H9 (cell line): ENCODE measurements around the gene ZBTB43. TPM values are rescaled to one million over a fixed set of nuclear protein-coding genes. Genes with fewer than 3 reads are reported as not detected.

Experiments used
- DNase-seq: peaks from one replicate; pipeline ENCODE4 v3.0.0-alpha.2; 2017
- H2AFZ ChIP-seq: one replicate; pipeline ENCODE4 v1.6.1; 2013; ENCODE audit warnings: mild to moderate bottlenecking, low read length, control low read depth, moderate library complexity
- H2AK5ac ChIP-seq: 2 replicates; pipeline ENCODE4 v1.6.1; 2013; ENCODE audit warnings: low read length, control low read depth, mixed read lengths; ENCODE audit not compliant: insufficient read length
- H2BK120ac ChIP-seq: one replicate; pipeline ENCODE4 v1.6.1; 2013; ENCODE audit warnings: low read depth, mild to moderate bottlenecking, low read length, control low read depth, inconsistent platforms; ENCODE audit not compliant: poor library complexity, severe bottlenecking
- H2BK12ac ChIP-seq: 2 replicates; pipeline ENCODE4 v1.6.1; 2013; ENCODE audit warnings: low read length, control low read depth, mixed read lengths, low read depth; ENCODE audit not compliant: insufficient read length
- H2BK15ac ChIP-seq: 2 replicates; pipeline ENCODE4 v1.6.1; 2013; ENCODE audit warnings: low read depth, low read length, control low read depth
- H2BK20ac ChIP-seq: one replicate; pipeline ENCODE4 v1.6.1; 2013; ENCODE audit warnings: low read depth, mild to moderate bottlenecking, low read length, control low read depth, inconsistent platforms; ENCODE audit not compliant: poor library complexity, severe bottlenecking
- H2BK5ac ChIP-seq: 2 replicates; pipeline ENCODE4 v1.6.1; 2013; ENCODE audit warnings: low read length, control low read depth, mixed read lengths; ENCODE audit not compliant: insufficient read length
- H3K14ac ChIP-seq: 2 replicates; pipeline ENCODE4 v1.6.1; 2013; ENCODE audit warnings: low read length, control low read depth; ENCODE audit not compliant: insufficient read depth
- H3K18ac ChIP-seq: 2 replicates; pipeline ENCODE4 v1.6.1; 2013; ENCODE audit warnings: low read depth, mild to moderate bottlenecking, mixed read lengths, low read length, control low read depth; ENCODE audit not compliant: insufficient read length
- H3K23ac ChIP-seq: 2 replicates; pipeline ENCODE4 v1.6.1; 2013; ENCODE audit warnings: low read length, control low read depth, mixed read lengths, low read depth; ENCODE audit not compliant: insufficient read length
- H3K23me2 ChIP-seq: 2 replicates; pipeline ENCODE4 v1.6.1; 2013; ENCODE audit warnings: low read depth, mild to moderate bottlenecking, mixed read lengths, low read length, control low read depth; ENCODE audit not compliant: insufficient read length, poor library complexity, severe bottlenecking
- H3K27ac ChIP-seq: 2 replicates; pipeline ENCODE4 v1.5.1; 2013; ENCODE audit warnings: low read length, control low read depth, mixed read lengths, low read depth; ENCODE audit not compliant: insufficient read length
- H3K27me3 ChIP-seq: 2 replicates; pipeline ENCODE4 v1.6.1; 2013; ENCODE audit warnings: low read length, control low read depth, inconsistent platforms; ENCODE audit not compliant: insufficient read depth
- H3K4ac ChIP-seq: 2 replicates; pipeline ENCODE4 v1.6.1; 2013; ENCODE audit warnings: low read depth, mild to moderate bottlenecking, control low read depth, inconsistent platforms, low read length, moderate library complexity
- H3K4me1 ChIP-seq: 2 replicates; pipeline ENCODE4 v1.6.1; 2013; ENCODE audit warnings: low read length, control low read depth, inconsistent platforms; ENCODE audit not compliant: insufficient read depth
- H3K4me2 ChIP-seq: 2 replicates; pipeline ENCODE4 v1.6.1; 2013; ENCODE audit warnings: low read length, control low read depth, mixed read lengths; ENCODE audit not compliant: insufficient read length, insufficient read depth
- H3K56ac ChIP-seq: 2 replicates; pipeline ENCODE4 v1.6.1; 2013; ENCODE audit warnings: low read depth, mild to moderate bottlenecking, mixed read lengths, low read length, control low read depth; ENCODE audit not compliant: insufficient read length
- H3K79me1 ChIP-seq: 2 replicates; pipeline ENCODE4 v1.6.1; 2013; ENCODE audit warnings: low read depth, mild to moderate bottlenecking, moderate library complexity, low read length, control low read depth, inconsistent platforms; ENCODE audit not compliant: insufficient read depth, poor library complexity, severe bottlenecking
- H3K79me2 ChIP-seq: 2 replicates; pipeline ENCODE4 v1.6.1; 2013; ENCODE audit warnings: low read length, control low read depth, inconsistent platforms; ENCODE audit not compliant: insufficient read depth
- H3K9ac ChIP-seq: 2 replicates; pipeline ENCODE4 v1.6.1; 2013; ENCODE audit warnings: low read length, control low read depth, mixed read lengths; ENCODE audit not compliant: insufficient read length; ENCODE audit errors: extremely low read depth
- H3K9me3 ChIP-seq: one replicate; pipeline ENCODE4 v1.6.1; 2013; ENCODE audit warnings: low read depth, low read length, inconsistent platforms; ENCODE audit not compliant: control insufficient read depth
- H3T11ph ChIP-seq: one replicate; pipeline ENCODE4 v1.6.1; 2013; ENCODE audit warnings: mild to moderate bottlenecking, low read length, control low read depth, inconsistent platforms
- H4K20me1 ChIP-seq: one replicate; pipeline ENCODE4 v1.6.1; 2013; ENCODE audit not compliant: control insufficient read depth, insufficient read length, insufficient read depth
- H4K5ac ChIP-seq: 2 replicates; pipeline ENCODE4 v1.6.1; 2013; ENCODE audit warnings: low read depth, mild to moderate bottlenecking, mixed read lengths, low read length, control low read depth; ENCODE audit not compliant: insufficient read length
- H4K8ac ChIP-seq: replicated peaks from 2 replicates; pipeline ENCODE4 v1.6.1; 2013; ENCODE audit warnings: low read length, control low read depth, mixed read lengths, low read depth; ENCODE audit not compliant: insufficient read length
- H4K91ac ChIP-seq: 2 replicates; pipeline ENCODE4 v1.6.1; 2013; ENCODE audit warnings: low read depth, mild to moderate bottlenecking, moderate library complexity, mixed read lengths, low read length, control low read depth; ENCODE audit not compliant: insufficient read length
- H3K27ac Mint-ChIP-seq, 3 experiments: 2 replicates in 2 of 3; 3 replicates in 1 of 3; pipeline ENCODE4 v1.8.0; 2020 to 2021; ENCODE audit warnings: mixed read lengths in 3 of 3, mild to moderate bottlenecking in 1 of 3, moderate library complexity in 1 of 3
- H3K27me3 Mint-ChIP-seq: 2 replicates; pipeline ENCODE4 v1.8.0; 2021; ENCODE audit warnings: low read depth, mild to moderate bottlenecking, moderate library complexity, mixed read lengths
- H3K36me3 Mint-ChIP-seq, 3 experiments: 2 replicates in 2 of 3; 3 replicates in 1 of 3; pipeline ENCODE4 v1.8.0; 2020 to 2021; ENCODE audit warnings: low read depth in 3 of 3, mixed read lengths in 3 of 3; ENCODE audit not compliant: insufficient read depth in 1 of 3
- H3K4me1 Mint-ChIP-seq, 2 experiments: 2 replicates each; pipeline ENCODE4 v1.8.0; 2020; ENCODE audit warnings: mixed read lengths in 2 of 2
- H3K4me3 Mint-ChIP-seq, 2 experiments: 2 replicates in 1 of 2; 3 replicates in 1 of 2; pipeline ENCODE4 v1.8.0; 2020 to 2021; ENCODE audit warnings: mild to moderate bottlenecking in 2 of 2, mixed read lengths in 2 of 2, moderate library complexity in 1 of 2
- H3K9me3 Mint-ChIP-seq, 2 experiments: 2 replicates in 1 of 2; 3 replicates in 1 of 2; pipeline ENCODE4 v1.8.0; 2020; ENCODE audit warnings: mild to moderate bottlenecking in 2 of 2, mixed read lengths in 2 of 2, moderate library complexity in 1 of 2
- WGBS: extraction: QIAGEN DNeasy Blood & Tissue Kit; methylation state at CpG from one replicate; pipeline ENCODE4 v1.1.7; 2013; ENCODE audit warnings: missing lambda C conversion rate, low lambda C conversion rate, mixed read lengths; ENCODE audit not compliant: insufficient read length; ENCODE audit errors: extremely low coverage; 5-methylcytosine and 5-hydroxymethylcytosine counted together
- total RNA-seq: library from RNA; stranded (reverse); gene quantifications from 2 replicates; pipeline ENCODE4 v1.2.1, GENCODE V29; 2021
- TF ChIP-seq, protein P1 (sequence below): fragments of 200-600 bp; sonication (generic); conservative IDR thresholded peaks from 3 replicates; pipeline ENCODE4 v1.8.0; 2021; ENCODE audit warnings: antibody characterized with exemption, mild to moderate bottlenecking

ZBTB43 gene
- total RNA-seq, 1 experiment from 2014 or later: 15.7 TPM

DNA sequence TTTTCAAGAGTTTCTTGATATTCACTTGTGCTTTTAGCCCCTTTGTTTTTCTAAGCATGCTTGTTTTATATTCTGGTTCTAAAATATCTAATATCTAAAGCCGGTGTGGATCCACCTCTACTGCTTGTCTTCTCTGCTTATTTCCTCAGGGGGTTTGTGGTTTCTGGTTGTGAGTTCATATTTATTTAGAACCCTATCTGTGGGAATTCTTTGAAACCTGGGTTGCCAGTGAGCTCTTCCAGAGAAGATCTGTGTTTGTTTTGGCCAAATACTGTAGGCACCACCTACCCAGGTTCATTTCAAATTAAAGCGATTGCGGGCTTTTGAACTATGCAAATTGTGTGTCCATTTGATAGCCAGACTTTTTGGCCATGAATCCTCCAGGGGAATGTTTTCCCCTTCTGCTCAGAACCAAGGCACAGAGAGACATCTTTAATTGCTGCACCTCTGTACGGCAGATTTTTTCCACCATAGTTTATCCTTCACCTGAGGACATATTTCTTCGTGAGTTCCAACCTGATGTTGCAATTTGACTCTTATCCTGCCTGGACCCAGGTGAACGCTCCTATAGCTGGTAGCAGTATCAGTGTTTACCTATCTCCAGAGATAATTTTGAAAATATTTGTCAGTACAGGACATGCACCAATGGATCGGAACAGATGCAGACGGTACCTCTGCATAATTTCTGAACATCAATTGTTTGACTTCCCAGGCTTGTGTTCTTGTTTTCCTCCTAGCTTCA is 2.4 kb upstream of the ZBTB43 start:
- Histone ChIP-seq H3K4me2 (no peak overlapping the region), H3K14ac (no peak overlapping the region), H3K9me3 (no peaks in the 10 kb centered on the region), H3K18ac (no peak overlapping the region), H3K56ac (no peak overlapping the region), H3K79me1 (peaks cover 5% of the 10 kb centered on the region), H3K27ac (no peak overlapping the region), H4K5ac (no peak overlapping the region), H2AFZ (no peak overlapping the region), H3T11ph (no peak overlapping the region), H3K23ac (no peak overlapping the region), H2AK5ac (no peak overlapping the region), H2BK12ac (no peak overlapping the region), H2BK15ac (no peak overlapping the region), H4K91ac (no peak overlapping the region), H4K20me1 (no peaks in the 10 kb centered on the region), H3K4ac (no peak overlapping the region), H3K4me1 (peaks cover 3% of the 10 kb centered on the region; the same call in 1 of the 2 replicates), H3K27me3 (no peaks in the 10 kb centered on the region), H3K23me2 (peaks cover 6% of the 10 kb centered on the region), H2BK120ac (no peak overlapping the region), H4K8ac (no peak overlapping the region), H3K9ac (no peak overlapping the region), H2BK20ac (no peak overlapping the region), H3K79me2 (peaks cover 6% of the 10 kb centered on the region; the same call in 1 of the 2 replicates), H2BK5ac (no peak overlapping the region)
- no CpG with 5 or more reads among the region's 8 CpGs for WGBS
- DNase-seq: no peak
- H3K9me3 Mint-ChIP-seq: no peaks in the 10 kb centered on the region
- H3K27me3 Mint-ChIP-seq: peaks cover 25% of the 10 kb centered on the region
- no peaks in the 10 kb centered on the region; a peak in 1 of 7 replicates for H3K36me3 Mint-ChIP-seq
- no peak overlapping the region for H3K27ac Mint-ChIP-seq
- H3K4me1 Mint-ChIP-seq: peaks cover 13 to 16% of the 10 kb centered on the region in 2 experiments
- TF ChIP-seq, protein P1, sequence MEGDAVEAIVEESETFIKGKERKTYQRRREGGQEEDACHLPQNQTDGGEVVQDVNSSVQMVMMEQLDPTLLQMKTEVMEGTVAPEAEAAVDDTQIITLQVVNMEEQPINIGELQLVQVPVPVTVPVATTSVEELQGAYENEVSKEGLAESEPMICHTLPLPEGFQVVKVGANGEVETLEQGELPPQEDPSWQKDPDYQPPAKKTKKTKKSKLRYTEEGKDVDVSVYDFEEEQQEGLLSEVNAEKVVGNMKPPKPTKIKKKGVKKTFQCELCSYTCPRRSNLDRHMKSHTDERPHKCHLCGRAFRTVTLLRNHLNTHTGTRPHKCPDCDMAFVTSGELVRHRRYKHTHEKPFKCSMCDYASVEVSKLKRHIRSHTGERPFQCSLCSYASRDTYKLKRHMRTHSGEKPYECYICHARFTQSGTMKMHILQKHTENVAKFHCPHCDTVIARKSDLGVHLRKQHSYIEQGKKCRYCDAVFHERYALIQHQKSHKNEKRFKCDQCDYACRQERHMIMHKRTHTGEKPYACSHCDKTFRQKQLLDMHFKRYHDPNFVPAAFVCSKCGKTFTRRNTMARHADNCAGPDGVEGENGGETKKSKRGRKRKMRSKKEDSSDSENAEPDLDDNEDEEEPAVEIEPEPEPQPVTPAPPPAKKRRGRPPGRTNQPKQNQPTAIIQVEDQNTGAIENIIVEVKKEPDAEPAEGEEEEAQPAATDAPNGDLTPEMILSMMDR: no peak
- H3K4me3 Mint-ChIP-seq: no peak overlapping the region
